Cardiac muscle cell (in vitro differentiated cells and primary cell): Measurements from ENCODE around the gene DAZAP1. TPM values are rescaled to one million over a fixed set of nuclear protein-coding genes. Genes with fewer than 3 reads are reported as not detected.

ENCODE experiments used
- DNase-seq, 2 donors: peaks; one replicate each; pipeline versions ENCODE4 v3.0.0 to v3.0.0-alpha.2; 2010 to 2017; ENCODE audit warnings: low read depth in 1 of 2, low spot score in 1 of 2
- H3K27ac ChIP-seq: fragments of 200-600 bp; sonication (generic); 2 replicates; pipeline ENCODE4 v1.5.1; 2016
- H3K27me3 ChIP-seq: fragments of 200-600 bp; sonication (generic); 2 replicates; pipeline ENCODE4 v1.6.0; 2016; ENCODE audit warnings: control low read depth
- H3K36me3 ChIP-seq: fragments of 200-600 bp; sonication (generic); 2 replicates; pipeline ENCODE4 v1.5.1; 2016; ENCODE audit warnings: control low read depth
- H3K4me1 ChIP-seq: fragments of 200-600 bp; sonication (generic); 2 replicates; pipeline ENCODE4 v1.8.1; 2017; ENCODE audit warnings: low read depth, mild to moderate bottlenecking, mixed run types
- H3K4me3 ChIP-seq: fragments of 200-600 bp; sonication (generic); 2 replicates; pipeline ENCODE4 v1.5.1; 2016; ENCODE audit warnings: mild to moderate bottlenecking
- H3K9me3 ChIP-seq: fragments of 200-600 bp; sonication (generic); 2 replicates; pipeline ENCODE4 v1.5.1; 2017; ENCODE audit warnings: low read depth, mild to moderate bottlenecking, control low read depth
- CTCF ChIP-seq: IDR thresholded peaks from 2 replicates; pipeline ENCODE4 v1.5.1; 2012; ENCODE audit warnings: low read depth, mild to moderate bottlenecking, low read length
- polyA plus RNA-seq: library from polyadenylated mRNA; unstranded; fragments of >200 nt; fragmentation: Nextera tagmentation; extraction: Ambion mirVana; gene quantifications from 2 replicates; pipeline ENCODE4 v1.2.1, GENCODE V29; 2016
- total RNA-seq: library from RNA; depleted of rRNA; stranded (reverse); fragments of >200 nt; gene quantifications from 2 replicates; pipeline ENCODE4 v1.2.3, GENCODE V29; 2016

The DAZAP1 gene
- total RNA-seq (103 and 112 TPM in 2 replicates), polyA plus RNA-seq (41.8 and 43.0 TPM in 2 replicates)

GRCh38 chr19:1407528-1408299 lies at the start of gene DAZAP1:
Gene DAZAP1 (plus strand): TSS chr19:1407586. CDS start chr19:1407774, 188 bp downstream.
- Histone ChIP-seq H3K27ac (peak within 1 kb of the TSS; percentile 94), H3K36me3 (no peaks in the 10 kb centered on the region), H3K4me3 (peak within 1 kb of the TSS; percentile 81), H3K27me3 (no peaks in the 10 kb centered on the region), H3K4me1 (peaks cover 13% of the 10 kb centered on the region), H3K9me3 (no peaks in the 10 kb centered on the region)
- TF ChIP-seq CTCF, result no peak
- peak in 1 of 2 donors; percentile 77 for DNase-seq

GRCh38 chr19:1360126-1360817 lies 47.1 kb upstream of the DAZAP1 start:
- no peak for TF ChIP-seq CTCF
- H3K27ac ChIP-seq, result no peak overlapping the region
- H3K9me3 ChIP-seq, result no peaks in the 10 kb centered on the region
- H3K36me3 ChIP-seq, result peaks cover 27% of the 10 kb centered on the region
- no peaks in the 10 kb centered on the region for H3K27me3 ChIP-seq
- DNase-seq, result no peak
- peaks cover 3% of the 10 kb centered on the region for H3K4me1 ChIP-seq
- H3K4me3 ChIP-seq, result no peak overlapping the region

- TF ChIP-seq CTCF, result no peak
- no peaks in the 10 kb centered on the region for H3K9me3 ChIP-seq
- peak in 1 of 2 donors; percentile 93 for DNase-seq
- H3K4me1 ChIP-seq, result peaks cover 1% of the 10 kb centered on the region
- no peaks in the 10 kb centered on the region for H3K27me3 ChIP-seq
- no peak overlapping the region for H3K27ac ChIP-seq
- peaks cover 27% of the 10 kb centered on the region for H3K36me3 ChIP-seq
- H3K4me3 ChIP-seq, result no peak overlapping the region
Observed at GRCh38 chr19:1360818-1361461, 46.4 kb upstream of the DAZAP1 start.

GRCh38 chr19:1361601-1362386 lies 45.6 kb upstream of the DAZAP1 start:
- peaks cover 3% of the 10 kb centered on the region for H3K4me1 ChIP-seq
- no peaks in the 10 kb centered on the region for H3K27me3 ChIP-seq
- peaks cover 29% of the 10 kb centered on the region for H3K36me3 ChIP-seq
- no peaks in the 10 kb centered on the region for H3K9me3 ChIP-seq
- TF ChIP-seq CTCF, result no peak
- DNase-seq, result peak in 1 of 2 donors; percentile 82
- no peak overlapping the region for H3K4me3 ChIP-seq
- no peak overlapping the region for H3K27ac ChIP-seq
